GM19043 (cell line): ENCODE results near the gene CLTCL1.

Source experiments
- ATAC-seq: cut with Tn5 transposase; IDR thresholded peaks from one replicate; pipeline ENCODE4 v1.9.1; 2021; ENCODE audit warnings: low read depth; ENCODE audit not compliant: unreplicated experiment

Gene CLTCL1

GRCh38 chr22:19178065-19178656, 113.4 kb downstream of the CLTCL1 start:
- ATAC-seq, result peak; percentile 18

GRCh38 chr22:19177164-19178064, 114.1 kb downstream of the CLTCL1 start:
- ATAC-seq, result no peak

- ATAC-seq, result no peak
Observed at GRCh38 chr22:19176732-19177131, 114.8 kb downstream of the CLTCL1 start.

GRCh38 chr22:19176175-19176643, 115.3 kb downstream of the CLTCL1 start:
- ATAC-seq, result no peak

GRCh38 chr22:19175602-19176174, 115.8 kb downstream of the CLTCL1 start:
- ATAC-seq, result no peak

GRCh38 chr22:19175026-19175601, 116.4 kb downstream of the CLTCL1 start:
- ATAC-seq, result no peak

- ATAC-seq, result no peak
Observed at GRCh38 chr22:19174106-19175025, 117.2 kb downstream of the CLTCL1 start.

GRCh38 chr22:19173047-19174035, 118.2 kb downstream of the CLTCL1 start:
- ATAC-seq, result no peak

- ATAC-seq, result no peak
Observed at GRCh38 chr22:19172213-19173046, 119.1 kb downstream of the CLTCL1 start.

GRCh38 chr22:19169947-19170318, 121.6 kb downstream of the CLTCL1 start:
- ATAC-seq, result no peak

GRCh38 chr22:19169002-19169946, 122.2 kb downstream of the CLTCL1 start:
- ATAC-seq, result no peak

GRCh38 chr22:19168088-19168890, 123.2 kb downstream of the CLTCL1 start:
- no peak for ATAC-seq

- ATAC-seq, result no peak
Observed at GRCh38 chr22:19167106-19167869, 124.2 kb downstream of the CLTCL1 start.

GRCh38 chr22:19166421-19166820, 125.1 kb downstream of the CLTCL1 start:
- ATAC-seq, result no peak

GRCh38 chr22:19164425-19164824, 127.1 kb downstream of the CLTCL1 start:
- ATAC-seq, result no peak
